Measurements from ENCODE around the gene MAP3K1. TPM values are rescaled to one million over a fixed set of nuclear protein-coding genes. Genes with fewer than 3 reads are reported as not detected.

MAP3K1 gene
- total RNA-seq, 4 donors from 2014 or later = 4.2 to 6.8 (median 5.4) TPM

DNA sequence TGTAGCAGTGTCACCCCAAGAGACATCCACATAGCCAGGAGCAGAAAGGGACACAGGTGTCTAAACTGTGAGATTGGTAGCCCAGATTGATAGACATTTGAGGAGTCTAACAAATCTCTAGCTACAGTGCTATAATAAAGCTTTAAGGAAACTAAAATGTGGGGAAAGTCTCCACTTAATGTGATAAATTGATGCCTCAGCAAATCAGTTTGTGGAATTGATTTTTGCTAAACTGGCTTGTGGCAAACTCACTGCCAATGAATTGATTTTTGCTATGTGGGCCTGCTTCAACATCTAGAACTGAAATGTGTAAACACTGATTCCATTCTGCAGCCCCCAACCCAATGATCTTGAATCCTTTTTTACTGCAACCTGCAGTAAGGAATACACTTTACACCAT is 16.8 kb upstream of the MAP3K1 start:
- no peak for DNase-seq
- Histone ChIP-seq H3K27ac (no peak overlapping the region), H3K36me3 (no peaks in the 10 kb centered on the region), H3K4me1 (no peaks in the 10 kb centered on the region), H3K4me3 (no peak overlapping the region), H3K9me3 (no peaks in the 10 kb centered on the region), H3K27me3 (no peaks in the 10 kb centered on the region)
- intact Hi-C loops (cut with DNase I; ENCODE audit: low total_unique reads) = no loop called here
- no peak for ATAC-seq
- in situ Hi-C loops (cut with MboI; ENCODE audit: low sequenced_read_pairs in 4 of 4) = no loop called here
- no peak for TF ChIP-seq POLR2A (IDR thresholded peaks at IDR 0.05)
- TF ChIP-seq CTCF (IDR thresholded peaks at IDR 0.05 in 4 of 5, conservative IDR thresholded peaks at IDR 0.05 in 1 of 5) = no peak

GRCh38 chr5:56800186-56800585 is 15.2 kb upstream of the MAP3K1 start:
- no peak for DNase-seq
- no peak overlapping the region for H3K27ac ChIP-seq
- H3K36me3 ChIP-seq = no peaks in the 10 kb centered on the region
- no peak for ATAC-seq
- intact Hi-C loops (cut with DNase I; ENCODE audit: low total_unique reads) (no loop called here), in situ Hi-C loops (cut with MboI; ENCODE audit: low sequenced_read_pairs in 4 of 4) (no loop called here)
- no peaks in the 10 kb centered on the region for H3K9me3 ChIP-seq
- H3K27me3 ChIP-seq = no peaks in the 10 kb centered on the region
- no peaks in the 10 kb centered on the region for H3K4me1 ChIP-seq
- TF ChIP-seq POLR2A (IDR thresholded peaks at IDR 0.05) = no peak
- no peak for TF ChIP-seq CTCF (IDR thresholded peaks at IDR 0.05 in 4 of 5, conservative IDR thresholded peaks at IDR 0.05 in 1 of 5)
- H3K4me3 ChIP-seq = no peak overlapping the region

- Histone ChIP-seq H3K4me1 (no peaks in the 10 kb centered on the region), H3K4me3 (no peak overlapping the region), H3K27me3 (no peaks in the 10 kb centered on the region), H3K9me3 (no peaks in the 10 kb centered on the region), H3K27ac (no peak overlapping the region), H3K36me3 (no peaks in the 10 kb centered on the region)
- TF ChIP-seq POLR2A (IDR thresholded peaks at IDR 0.05) (no peak), CTCF (IDR thresholded peaks at IDR 0.05 in 4 of 5, conservative IDR thresholded peaks at IDR 0.05 in 1 of 5) (no peak)
- intact Hi-C loops (cut with DNase I; ENCODE audit: low total_unique reads) (no loop called here), in situ Hi-C loops (cut with MboI; ENCODE audit: low sequenced_read_pairs in 4 of 4) (no loop called here)
- no peak for DNase-seq
- ATAC-seq = no peak
Measured at GRCh38 chr5:56801256-56801655, 14.1 kb upstream of the MAP3K1 start.

DNA sequence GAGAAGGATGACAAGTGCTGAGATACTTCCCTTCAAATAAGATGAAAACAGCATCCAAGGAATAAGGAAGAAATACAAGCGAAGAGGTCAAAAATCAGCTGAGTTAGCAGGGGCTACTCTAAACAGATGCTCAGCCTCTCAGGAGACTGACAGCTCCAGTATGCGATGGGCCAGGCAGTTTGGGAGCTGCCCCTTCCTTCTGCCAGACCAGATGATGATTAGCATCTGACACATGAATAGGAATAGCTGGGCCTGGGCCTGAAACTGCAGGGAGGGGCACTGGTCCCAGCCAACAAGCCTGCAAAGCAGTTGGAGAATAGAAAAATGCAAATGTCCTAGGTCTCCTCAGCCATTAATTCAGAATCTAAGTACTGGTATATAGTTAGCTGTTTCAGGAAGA is 13.1 kb upstream of the MAP3K1 start:
- in situ Hi-C loops (cut with MboI; ENCODE audit: low sequenced_read_pairs in 4 of 4) = no loop called here
- TF ChIP-seq CTCF (IDR thresholded peaks at IDR 0.05 in 4 of 5, conservative IDR thresholded peaks at IDR 0.05 in 1 of 5) (no peak), POLR2A (IDR thresholded peaks at IDR 0.05) (no peak)
- no peak overlapping the region for H3K4me3 ChIP-seq
- H3K27ac ChIP-seq = no peak overlapping the region
- H3K27me3 ChIP-seq = no peaks in the 10 kb centered on the region
- H3K4me1 ChIP-seq = no peaks in the 10 kb centered on the region
- H3K36me3 ChIP-seq = no peaks in the 10 kb centered on the region
- DNase-seq (no peak), ATAC-seq (no peak)
- no peaks in the 10 kb centered on the region for H3K9me3 ChIP-seq
- intact Hi-C loops (cut with DNase I; ENCODE audit: low total_unique reads) = no loop called here

GRCh38 chr5:56803025-56803424 is 12.3 kb upstream of the MAP3K1 start:
- H3K4me1 ChIP-seq = no peaks in the 10 kb centered on the region
- no peak for TF ChIP-seq CTCF (IDR thresholded peaks at IDR 0.05 in 4 of 5, conservative IDR thresholded peaks at IDR 0.05 in 1 of 5)
- no peak for TF ChIP-seq POLR2A (IDR thresholded peaks at IDR 0.05)
- intact Hi-C loops (cut with DNase I; ENCODE audit: low total_unique reads) (no loop called here), in situ Hi-C loops (cut with MboI; ENCODE audit: low sequenced_read_pairs in 4 of 4) (no loop called here)
- no peaks in the 10 kb centered on the region for H3K9me3 ChIP-seq
- no peak overlapping the region for H3K4me3 ChIP-seq
- DNase-seq (no peak), ATAC-seq (no peak)
- no peaks in the 10 kb centered on the region for H3K27me3 ChIP-seq
- H3K36me3 ChIP-seq = no peaks in the 10 kb centered on the region
- no peak overlapping the region for H3K27ac ChIP-seq
